Sigmoid colon (tissue), 3 donors: ENCODE measurements around the gene ADARB2.

Experiments used
- POLR2A ChIP-seq, 2 donors: fragments of 450-650 bp; IDR thresholded peaks; one replicate each; pipeline ENCODE4 v1.6.1; 2016; ENCODE audit warnings: antibody characterized with exemption in 2 of 2, mild to moderate bottlenecking in 2 of 2, moderate library complexity in 2 of 2
- TF ChIP-seq, protein P1 (sequence below), 4 experiments: fragments of 450-650 bp in 3 of 4; fragments of 200-600 bp in 1 of 4; IDR thresholded peaks; one replicate each; pipeline ENCODE4 v1.5.1; 2016 to 2019; ENCODE audit warnings: antibody characterized with exemption in 4 of 4, mild to moderate bottlenecking in 3 of 4, moderate library complexity in 2 of 4

DNA sequence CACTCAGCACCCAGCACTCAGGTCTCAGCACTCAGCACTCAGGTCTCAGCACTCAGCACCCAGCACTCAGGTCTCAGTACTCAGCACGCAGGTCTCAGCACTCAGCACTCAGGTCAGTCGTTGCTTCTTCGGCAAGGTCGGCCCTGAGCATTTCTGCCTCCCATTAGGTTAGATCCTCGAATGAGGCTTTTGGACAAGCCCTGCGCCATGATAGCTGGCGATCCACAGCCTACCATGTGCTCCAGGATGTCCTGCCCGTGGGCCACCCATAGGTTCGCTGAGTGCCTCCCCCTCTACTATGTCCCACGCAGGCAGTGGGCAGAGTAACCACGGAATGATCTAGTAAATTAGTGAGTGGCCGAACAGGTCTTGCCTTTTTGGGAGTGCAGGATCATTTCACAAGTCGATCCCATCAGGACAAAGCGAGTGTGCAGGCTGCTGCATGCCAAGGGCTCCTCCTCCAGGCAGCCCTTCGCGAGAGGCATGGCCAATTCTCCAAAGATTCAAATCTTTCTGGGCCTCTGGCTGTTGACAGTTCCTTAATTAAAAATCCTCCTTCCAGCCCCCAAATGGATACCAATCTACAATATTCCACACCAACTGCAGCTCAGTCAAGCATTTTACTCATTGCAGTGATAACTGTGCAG lies 206.3 kb downstream of the ADARB2 start:
- TF ChIP-seq, protein P1, sequence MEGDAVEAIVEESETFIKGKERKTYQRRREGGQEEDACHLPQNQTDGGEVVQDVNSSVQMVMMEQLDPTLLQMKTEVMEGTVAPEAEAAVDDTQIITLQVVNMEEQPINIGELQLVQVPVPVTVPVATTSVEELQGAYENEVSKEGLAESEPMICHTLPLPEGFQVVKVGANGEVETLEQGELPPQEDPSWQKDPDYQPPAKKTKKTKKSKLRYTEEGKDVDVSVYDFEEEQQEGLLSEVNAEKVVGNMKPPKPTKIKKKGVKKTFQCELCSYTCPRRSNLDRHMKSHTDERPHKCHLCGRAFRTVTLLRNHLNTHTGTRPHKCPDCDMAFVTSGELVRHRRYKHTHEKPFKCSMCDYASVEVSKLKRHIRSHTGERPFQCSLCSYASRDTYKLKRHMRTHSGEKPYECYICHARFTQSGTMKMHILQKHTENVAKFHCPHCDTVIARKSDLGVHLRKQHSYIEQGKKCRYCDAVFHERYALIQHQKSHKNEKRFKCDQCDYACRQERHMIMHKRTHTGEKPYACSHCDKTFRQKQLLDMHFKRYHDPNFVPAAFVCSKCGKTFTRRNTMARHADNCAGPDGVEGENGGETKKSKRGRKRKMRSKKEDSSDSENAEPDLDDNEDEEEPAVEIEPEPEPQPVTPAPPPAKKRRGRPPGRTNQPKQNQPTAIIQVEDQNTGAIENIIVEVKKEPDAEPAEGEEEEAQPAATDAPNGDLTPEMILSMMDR (IDR thresholded peaks at IDR 0.05), result no peak
- TF ChIP-seq POLR2A (IDR thresholded peaks at IDR 0.05), result no peak
